Loucy (cell line): ENCODE data around the gene TEX55.

ENCODE experiments used
- CTCF ChIP-seq: fragments of 200-600 bp; sonication (generic); conservative IDR thresholded peaks from 2 replicates; pipeline ENCODE4 v1.5.1; 2014; ENCODE audit warnings: mild to moderate bottlenecking, antibody characterized with exemption, low read length
- EZH2phosphoT487 ChIP-seq: fragments of 200-600 bp; IDR thresholded peaks from 2 replicates; pipeline ENCODE4 v1.6.1; 2018; ENCODE audit warnings: antibody characterized with exemption, mild to moderate bottlenecking, moderate library complexity, borderline replicate concordance

GRCh38 chr3:119191800-119192199 lies 45.8 kb downstream of the TEX55 start:
- no peak for TF ChIP-seq CTCF
- no peak for TF ChIP-seq EZH2phosphoT487
